Activated CD8-positive, alpha-beta memory T cell treated with anti-CD3 and anti-CD28 coated beads, Interleukin-2, amount 50 U/mL, for 1 hour (primary cell): ENCODE measurements around the gene SAP30BP.

Source experiments
- DNase-seq: peaks from one replicate; pipeline ENCODE4 v3.0.0-alpha.2; 2020; ENCODE audit errors: extremely low read depth

The SAP30BP gene

DNA sequence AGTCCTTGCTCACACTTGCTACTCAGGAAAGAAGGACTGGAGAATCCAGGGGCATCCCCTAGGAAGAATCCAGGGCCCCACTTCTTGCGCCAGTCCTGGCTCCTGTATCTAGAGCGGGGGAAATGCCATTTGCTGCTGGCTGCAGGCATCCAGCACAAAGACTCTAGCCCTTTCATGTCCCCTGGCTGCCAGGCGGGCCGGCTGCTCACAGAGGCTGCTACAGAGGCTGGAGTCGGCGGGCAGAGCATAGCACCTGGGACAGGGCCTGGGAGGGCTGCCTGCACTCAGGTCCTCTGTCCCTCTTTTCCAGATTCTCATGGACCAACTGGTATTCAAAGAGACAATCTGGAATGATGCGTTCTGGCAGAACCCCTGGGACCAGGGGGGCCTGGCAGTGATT lies 20.1 kb upstream of the SAP30BP start:
- no peak for DNase-seq

DNA sequence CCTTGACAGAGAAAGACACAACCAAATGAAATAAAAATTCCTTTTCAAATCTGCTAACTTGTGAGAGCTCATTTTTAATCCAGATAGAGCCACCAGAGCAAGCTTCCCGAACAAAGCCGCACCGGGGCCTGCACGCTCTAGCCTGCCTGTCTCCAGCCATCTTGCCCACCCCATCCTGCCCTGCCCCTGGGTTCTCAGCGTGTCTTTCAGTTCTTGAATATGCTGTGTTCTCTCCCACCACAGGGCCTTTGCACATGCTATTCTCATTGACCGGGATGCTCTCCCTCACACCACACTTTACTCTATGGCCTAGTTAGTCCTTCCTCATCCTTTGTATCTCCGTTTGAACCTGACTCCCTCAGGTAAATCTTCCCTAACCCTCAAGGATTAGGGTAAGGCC lies 19.2 kb upstream of the SAP30BP start:
- no peak for DNase-seq

DNA sequence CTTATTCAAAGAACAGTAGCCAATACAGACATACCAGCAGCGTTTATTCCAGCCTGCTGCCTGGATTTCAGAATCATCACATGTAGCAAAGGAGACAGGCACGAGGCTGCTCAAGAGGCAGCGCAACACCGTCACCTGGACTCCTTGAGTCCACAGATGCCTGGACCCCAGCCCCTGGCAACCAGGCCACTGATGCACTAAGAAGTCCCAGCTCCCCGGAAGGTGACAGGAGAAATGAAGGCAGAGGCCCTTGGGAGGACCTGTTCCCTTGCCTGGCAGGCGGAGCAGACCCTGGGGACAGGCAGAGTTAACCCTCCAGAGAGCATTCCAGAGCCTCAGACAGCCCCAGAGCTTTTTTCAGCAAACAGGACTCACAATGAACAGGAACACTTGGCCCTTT lies 17.5 kb upstream of the SAP30BP start:
- no peak for DNase-seq

DNA sequence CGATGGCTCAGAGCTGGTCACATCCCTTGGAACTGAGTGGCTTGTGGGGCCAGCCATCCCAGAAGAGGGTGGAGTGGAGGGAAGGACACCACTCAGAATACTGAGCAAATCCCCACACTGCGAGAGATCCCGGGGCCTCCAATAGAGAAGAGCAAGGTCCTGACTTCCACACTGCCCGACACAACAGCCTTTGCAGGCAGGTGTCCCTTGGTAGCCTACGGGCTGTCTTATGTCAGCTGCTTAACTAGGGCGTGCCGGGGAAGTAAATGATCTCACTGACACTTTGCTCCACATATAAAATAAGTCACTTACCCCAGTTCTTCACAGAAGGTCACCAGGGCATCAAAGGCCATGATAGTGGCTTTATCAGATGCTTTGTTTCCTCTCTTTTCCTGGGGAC lies 16.3 kb upstream of the SAP30BP start:
- no peak for DNase-seq

DNA sequence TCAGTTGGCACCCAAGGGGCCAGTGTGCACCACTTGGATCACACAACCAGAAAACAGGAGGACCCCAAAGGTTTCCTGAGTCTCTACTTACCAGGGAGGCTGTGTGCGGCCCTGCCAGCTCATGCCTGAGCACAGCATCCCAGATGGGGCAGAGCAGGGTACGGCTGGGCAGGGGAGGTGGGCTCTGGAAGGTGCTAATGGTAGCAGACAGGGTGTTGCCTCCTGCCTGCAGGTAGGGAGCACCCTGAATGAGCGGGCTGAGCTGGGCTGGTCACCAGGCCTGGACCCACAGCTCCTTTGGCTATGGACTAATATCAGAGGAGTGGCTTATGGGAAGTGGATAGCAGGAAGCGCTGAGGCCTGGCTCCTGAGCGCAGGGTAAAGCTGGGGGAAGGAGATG lies 14.8 kb upstream of the SAP30BP start:
- no peak for DNase-seq

DNA sequence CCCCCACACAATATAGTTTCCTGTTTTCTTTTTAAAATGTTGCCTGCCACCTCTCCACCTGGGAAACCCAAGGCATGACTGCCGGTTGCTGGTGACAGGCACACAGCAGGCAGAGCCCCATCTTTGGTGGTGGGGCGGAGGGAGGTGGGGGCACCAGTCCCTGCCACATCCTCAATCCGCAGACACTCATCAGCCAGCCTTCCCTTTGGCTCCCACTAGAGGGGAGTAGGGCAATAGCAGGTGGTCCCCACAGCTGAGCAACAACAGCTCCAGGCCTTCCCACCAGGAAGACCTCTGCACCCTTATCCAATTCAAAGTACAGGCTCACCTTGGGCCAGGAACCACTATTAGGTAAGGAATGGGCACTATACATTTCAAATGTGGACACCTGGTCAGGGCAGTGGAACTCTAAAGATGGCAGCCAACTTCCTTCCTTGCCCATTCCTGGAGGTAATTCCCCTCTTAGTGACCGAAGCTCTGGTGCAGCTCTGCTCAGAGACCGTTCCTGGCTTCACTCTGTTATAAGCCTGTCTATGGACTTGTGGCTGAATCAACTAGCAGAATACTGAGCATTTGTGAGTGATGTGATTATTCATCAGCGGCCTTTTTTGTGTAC lies 14.1 kb upstream of the SAP30BP start:
- no peak for DNase-seq

DNA sequence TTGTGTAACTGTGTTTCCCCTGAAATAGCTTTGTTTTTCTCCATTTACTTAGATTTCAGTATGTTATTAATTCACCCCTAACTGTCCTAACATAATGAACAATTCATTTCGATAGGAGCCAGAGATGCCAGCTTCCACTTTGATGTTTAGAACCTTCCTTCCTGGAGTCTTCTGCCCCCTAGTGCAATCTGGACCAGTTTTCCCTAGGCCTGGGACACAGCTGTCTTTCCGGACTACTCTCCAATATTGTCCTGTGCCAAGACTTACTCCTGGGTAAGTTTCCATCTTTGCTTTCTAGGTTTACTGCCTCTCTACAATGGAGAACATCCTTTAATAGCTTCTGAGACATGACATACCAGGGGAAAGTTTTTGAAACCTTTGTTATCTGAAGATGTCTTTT lies 13.0 kb upstream of the SAP30BP start:
- DNase-seq: no peak

DNA sequence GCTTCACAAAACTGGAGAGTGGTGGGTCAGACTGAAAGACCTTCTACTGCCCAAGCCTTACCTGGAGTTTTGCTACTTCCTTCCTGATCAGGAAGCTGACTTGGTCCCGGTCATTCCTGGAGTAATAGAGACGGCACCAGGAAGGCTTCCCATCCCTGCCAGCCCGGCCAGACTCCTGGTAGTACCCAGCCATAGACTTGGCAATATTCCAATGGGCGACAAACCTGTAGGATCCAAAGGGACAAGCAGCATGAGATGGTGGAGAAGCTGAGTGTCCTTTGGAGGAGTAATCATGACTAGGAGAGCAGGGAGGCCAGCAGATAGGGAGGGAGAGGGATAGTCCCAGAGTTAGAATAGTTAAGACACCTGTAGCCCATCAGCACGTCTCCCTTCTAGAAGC lies 8.9 kb upstream of the SAP30BP start:
- no peak for DNase-seq

DNA sequence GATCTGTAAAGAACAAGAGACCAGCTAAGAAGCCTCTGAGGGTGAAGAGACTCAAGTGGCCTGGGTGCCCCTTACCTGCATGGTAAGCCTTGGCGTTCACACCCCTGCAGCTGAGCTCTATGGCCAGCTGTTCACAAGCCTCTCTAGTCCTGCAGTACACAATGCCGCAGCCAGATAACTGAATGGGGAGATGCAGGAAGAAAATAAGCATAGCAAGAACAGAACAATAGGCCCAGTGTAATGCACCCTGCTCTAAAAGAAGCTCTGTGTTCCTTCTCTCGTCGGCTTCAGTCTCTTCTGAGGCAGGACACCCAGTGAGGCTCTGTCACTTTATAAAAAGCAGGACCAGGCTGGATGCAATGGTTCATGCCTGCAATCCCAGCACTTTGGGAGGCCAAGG lies 5.6 kb upstream of the SAP30BP start:
- no peak for DNase-seq

DNA sequence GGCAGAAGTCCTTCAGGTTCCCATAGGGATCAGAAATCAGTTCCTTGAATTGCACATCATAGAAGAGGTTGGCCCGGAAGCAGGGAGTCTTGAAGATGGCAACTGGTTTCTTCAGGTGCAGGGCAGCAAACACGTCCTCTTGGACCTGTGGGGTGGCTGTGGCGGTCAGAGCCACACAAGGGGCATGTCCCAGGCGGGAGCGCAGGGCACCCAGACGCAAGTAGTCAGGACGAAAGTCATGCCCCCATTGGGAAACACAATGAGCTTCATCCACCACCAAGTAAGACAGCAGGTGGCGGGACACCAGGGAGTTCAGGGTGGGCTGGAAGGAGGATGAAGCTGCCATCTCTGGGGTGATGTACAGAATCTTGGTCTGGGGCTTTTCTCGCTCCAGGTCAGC lies 4.6 kb upstream of the SAP30BP start:
- no peak for DNase-seq

DNA sequence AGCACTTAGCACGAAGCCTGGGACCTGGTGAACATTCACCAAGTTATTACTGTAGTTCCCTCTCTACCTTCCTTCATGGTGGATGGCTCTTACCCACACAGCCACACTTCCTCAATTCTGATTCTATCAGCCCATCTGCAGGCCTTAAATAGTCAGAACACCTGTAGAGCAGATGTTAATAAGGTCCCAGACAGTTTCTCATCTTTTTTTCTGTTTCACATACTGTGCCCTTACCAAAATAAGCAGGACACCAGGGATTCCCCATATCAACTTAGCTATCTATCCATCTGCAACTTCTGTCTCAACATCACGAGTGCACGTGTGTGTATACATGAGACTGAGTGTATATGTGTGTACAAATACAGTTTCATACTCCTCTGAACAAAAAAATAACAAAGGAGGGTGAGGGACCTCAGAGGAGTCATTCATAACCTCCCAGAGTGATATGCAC lies 3.0 kb upstream of the SAP30BP start:
- DNase-seq: no peak

DNA sequence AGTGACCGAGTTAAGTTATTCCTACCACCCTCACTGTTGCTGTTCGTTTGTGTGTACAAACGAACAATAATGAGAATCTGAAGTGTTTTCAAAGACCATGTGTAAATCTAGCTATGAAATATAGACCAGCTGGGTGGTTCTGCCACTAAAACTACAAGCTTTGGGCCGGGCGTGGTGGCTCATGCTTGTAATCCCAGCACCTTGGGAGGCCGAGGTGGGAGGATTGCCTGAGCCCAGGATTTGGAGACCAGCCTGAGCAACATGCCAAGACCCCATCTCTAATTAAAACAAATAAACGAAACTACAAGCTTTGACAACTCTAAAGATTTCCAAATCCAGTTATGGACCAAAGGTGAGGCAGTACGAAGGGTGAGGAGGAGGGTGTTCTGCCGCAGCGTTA lies 1.2 kb upstream of the SAP30BP start:
- no peak for DNase-seq

DNA sequence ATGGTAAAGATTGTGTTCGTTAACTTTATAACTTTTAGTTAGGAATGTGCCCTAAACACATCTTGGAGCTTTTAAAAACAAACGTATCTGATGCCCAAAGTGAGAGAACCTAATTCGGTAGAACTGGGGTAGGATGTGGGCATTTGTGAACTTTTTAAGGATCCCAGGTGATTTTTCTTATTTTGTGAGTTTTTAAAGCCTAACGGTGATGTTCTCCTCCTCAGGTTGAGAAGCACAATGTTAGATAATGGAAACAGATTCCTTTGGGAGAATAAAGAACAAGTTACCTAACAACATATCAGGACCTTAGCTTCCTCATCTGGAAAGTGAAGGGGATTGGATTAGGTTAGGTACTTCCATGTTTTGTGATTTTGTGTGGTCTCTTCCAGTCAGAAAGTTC lies 687 bp downstream of the SAP30BP start:
- no peak for DNase-seq

DNA sequence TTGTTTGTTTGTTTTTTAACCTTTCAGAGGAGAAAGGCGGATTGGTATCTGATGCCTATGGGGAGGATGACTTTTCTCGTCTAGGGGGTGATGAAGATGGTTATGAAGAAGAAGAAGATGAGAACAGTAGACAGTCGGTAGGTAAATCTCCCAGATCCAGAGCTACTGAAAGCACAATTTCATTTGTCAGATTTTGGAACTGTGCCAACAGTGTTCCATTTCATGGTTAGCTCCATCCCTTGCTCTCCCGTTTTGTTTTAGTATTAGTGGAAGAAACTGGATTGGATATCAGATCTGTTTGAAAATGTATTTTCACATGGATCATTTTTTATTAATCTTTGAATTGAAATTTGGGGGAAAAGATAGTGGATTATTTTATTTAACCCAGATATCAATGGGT lies 1.4 kb downstream of the SAP30BP start:
- DNase-seq: no peak

DNA sequence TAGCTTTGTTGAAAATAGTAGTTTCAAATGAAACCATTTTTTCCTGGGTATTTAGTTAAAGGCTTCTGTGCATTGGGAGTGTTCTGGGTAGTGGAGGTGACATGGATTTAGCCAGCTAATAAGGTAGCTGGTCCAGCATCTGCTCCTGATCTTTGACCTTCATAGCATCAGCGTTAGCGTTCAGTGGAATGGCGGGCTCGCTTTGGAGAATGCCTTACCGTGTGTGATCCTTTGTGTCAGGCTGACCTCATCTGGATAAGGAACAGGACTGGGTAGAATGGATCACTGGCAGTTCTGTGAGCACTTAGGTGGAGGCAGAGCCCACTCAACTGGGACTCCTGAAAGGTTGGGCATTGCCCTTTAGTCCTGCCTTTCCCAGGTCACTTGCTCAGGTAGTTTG lies 3.7 kb downstream of the SAP30BP start:
- DNase-seq: no peak

DNA sequence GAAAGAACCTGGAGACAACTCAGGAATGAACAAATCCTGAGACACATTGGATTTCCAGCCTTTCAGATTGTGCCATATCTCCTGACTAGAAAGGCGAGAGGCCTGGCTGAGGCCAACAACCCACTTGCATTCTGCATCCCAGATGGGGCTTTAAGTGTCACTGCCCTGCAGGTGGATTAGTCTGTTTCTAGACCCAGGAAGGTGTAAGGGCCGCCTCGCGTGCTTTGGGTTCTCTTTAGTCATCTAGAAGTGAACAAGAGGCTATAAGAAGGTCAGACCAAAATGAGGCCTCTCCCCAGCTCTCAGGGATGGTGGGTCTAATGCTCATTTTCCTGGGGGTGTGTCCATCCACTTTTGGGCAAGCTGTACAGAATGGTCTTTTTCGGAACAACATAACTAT lies 4.9 kb downstream of the SAP30BP start:
- no peak for DNase-seq

DNA sequence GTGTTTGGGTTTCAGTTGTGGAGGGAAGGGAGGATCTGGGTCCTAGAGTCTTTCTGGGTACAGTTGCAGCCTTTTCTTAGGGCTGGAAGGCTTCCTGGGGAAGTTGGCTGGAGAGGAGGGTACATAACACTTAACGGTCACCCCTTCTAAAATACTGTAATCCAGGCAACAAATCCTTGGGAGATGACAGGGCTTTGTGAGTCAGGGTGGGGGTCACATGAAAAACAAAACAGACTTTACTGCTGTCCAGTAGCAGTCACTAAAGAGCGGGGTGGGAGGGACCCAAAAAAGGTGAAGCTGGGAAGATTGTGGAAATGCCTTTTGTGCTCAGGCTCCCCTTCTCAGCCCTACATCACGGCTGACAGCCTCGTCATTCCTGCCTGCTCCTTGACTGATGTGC lies 6.3 kb downstream of the SAP30BP start:
- no peak for DNase-seq

DNA sequence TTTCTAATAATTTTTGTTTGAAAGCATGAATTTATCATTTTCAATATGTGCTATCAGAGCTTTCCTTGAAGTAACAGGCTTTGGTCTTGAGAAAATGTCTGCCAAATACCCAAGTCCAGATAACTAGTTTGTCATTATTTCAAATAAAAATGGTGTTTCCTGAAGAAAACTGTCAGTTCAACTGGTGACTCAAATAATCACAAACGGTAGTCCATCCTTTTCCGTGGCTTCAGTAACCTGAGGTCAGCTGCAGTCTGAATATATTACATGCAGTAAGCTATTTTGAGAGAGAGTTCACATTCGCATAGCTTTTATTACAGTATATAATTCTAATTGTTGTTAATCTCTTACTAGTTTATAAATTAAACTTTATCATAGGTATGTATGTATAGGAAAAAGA lies 9.3 kb downstream of the SAP30BP start:
- no peak for DNase-seq

DNA sequence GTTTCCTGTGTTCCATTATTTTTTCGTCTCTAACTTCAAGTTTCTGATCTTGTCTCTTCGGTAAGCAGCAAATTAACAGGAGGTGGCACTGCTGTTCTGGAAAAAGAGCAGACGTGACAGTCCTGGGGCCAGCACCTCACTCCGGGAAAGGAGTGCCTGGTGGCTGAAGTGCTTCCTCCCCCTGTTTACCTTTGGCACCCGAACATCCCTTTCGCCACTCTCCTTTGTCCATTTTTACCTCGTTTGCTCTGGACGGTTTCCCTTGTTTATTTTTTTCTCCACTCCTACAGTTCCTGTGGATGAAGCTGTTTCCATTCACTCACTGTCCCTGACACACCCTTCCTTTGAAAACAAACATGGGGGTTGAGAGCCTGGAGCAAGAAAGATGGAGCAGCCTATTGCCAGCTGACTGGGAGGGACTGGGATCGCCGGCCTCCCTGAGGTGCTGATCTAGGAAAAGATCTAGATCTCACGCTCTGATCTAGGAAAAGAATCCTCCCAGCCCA lies 12.6 kb downstream of the SAP30BP start:
- DNase-seq: no peak

DNA sequence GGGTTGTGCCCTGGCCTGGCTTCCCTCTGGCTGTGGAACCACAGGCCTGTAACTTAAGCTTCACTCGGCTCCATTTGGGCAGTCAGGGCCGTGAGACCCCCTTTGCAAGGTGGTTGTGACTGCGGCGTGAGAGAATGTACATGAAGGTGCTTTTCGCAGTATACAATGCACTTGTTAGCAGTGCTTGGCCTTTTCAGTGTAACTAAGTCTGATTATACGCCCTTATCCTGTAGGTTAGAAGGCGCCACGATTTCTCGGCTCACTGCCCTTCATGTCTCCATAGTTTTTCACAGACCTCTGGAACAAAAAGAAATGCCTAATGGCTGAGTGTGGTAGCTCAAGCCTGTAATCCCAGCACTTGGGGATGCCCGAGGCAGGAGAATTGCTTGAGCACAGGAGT lies 13.3 kb downstream of the SAP30BP start:
- no peak for DNase-seq

DNA sequence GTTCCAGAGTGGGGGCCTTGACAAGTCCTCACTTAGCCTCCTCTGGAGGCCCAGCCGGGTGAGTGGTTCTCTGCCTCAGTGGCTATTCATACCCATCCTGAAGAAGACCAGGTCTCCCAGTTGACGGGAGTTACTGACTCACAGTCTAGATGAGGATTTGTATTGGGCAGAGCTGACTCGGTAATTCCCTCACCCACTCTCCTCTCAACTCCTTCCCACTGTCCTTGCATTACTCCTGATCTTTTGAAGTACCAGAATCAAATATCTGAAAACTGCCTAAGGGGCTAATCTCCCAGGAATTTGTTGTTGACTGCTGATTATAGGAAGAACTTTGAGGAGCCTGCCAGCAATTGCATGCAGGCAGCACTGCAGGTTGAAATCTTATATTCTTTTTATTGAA lies 14.2 kb downstream of the SAP30BP start:
- no peak for DNase-seq

DNA sequence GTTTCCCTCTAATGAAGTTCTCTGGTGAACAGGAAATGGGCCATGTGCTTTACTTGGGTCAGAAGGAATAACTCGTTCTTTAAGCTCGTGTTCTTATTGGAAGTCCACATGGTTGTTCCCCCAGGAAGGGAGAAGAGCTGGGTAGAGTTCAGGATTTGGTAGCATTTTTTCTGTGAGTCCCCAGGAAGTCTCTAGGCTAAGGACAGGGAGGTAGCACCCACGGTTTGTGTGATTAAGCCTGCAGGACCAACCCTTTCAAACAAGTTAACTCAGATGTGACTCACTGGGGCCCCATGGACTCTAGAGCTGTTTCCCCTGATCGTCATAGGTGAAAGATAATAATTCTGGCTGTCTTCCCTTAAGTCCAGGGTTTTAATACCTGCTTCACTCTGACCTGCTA lies 16.4 kb downstream of the SAP30BP start:
- DNase-seq: no peak

DNA sequence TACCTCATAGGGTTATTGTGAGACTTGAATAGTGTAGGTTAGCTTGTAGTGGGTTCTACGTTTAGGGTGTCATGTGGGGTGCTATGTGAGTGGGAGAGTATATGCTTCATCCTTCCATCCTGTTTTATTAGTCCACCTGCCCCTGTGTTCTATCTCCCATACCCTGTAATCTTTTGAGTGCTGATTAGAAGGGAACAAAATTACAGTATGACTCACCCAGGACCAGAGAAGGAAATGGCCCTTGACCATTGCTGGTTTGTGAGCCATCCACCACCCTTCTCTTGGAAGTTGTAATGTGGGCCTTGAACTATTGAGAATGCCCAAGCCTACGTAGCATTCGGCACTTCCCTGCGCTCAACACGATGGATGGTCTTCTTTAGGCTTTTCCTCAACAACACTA lies 17.1 kb downstream of the SAP30BP start:
- DNase-seq: no peak

DNA sequence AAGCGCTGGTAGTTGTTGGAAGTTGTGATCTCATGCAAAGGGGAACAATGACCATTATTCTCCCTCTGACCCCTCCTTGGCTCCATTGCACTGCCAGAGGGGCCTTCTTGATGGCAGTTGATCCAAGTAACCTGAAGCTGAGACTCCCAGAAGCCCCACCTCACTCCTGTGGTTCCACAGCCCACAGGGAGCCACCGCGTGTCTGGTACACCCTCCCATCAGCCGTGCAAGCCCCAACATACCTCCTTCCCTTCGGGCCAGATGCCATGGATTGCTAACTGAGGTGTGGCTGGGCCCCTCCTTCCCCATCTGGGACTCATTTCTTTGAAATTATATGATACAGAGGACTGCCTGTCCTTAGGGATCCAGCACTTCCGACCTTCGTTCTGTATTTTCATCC lies 17.8 kb downstream of the SAP30BP start:
- no peak for DNase-seq
